HCT116 (cell line): Measurements from ENCODE around the gene HBA2.

Experiments
- CBX3 ChIP-seq: IDR thresholded peaks from 2 replicates; pipeline ENCODE4 v1.6.1; 2012; ENCODE audit warnings: low read depth
- EZH2 ChIP-seq: fragments of 200-600 bp; sonication (generic); IDR thresholded peaks from 2 replicates; pipeline ENCODE4 v1.6.1; 2017; ENCODE audit warnings: antibody characterized with exemption, mixed run types
- EZH2phosphoT487 ChIP-seq: fragments of 200-600 bp; IDR thresholded peaks from 2 replicates; pipeline ENCODE4 v1.6.1; 2018; ENCODE audit warnings: antibody characterized with exemption, borderline replicate concordance
- POLR2A ChIP-seq: IDR thresholded peaks from 2 replicates; pipeline ENCODE4 v1.7.0; 2011; ENCODE audit warnings: borderline replicate concordance; ENCODE audit not compliant: insufficient read depth, insufficient read length; ENCODE audit errors: extremely low read depth
- POLR2AphosphoS5 ChIP-seq: IDR thresholded peaks from 2 replicates; pipeline ENCODE4 v1.6.1; 2011; ENCODE audit warnings: mild to moderate bottlenecking, low read depth, low read length, moderate library complexity
- SIN3A ChIP-seq: IDR thresholded peaks from 2 replicates; pipeline ENCODE4 v1.6.1; 2012; ENCODE audit warnings: low read depth
- SP1 ChIP-seq: IDR thresholded peaks from 2 replicates; pipeline ENCODE4 v1.6.1; 2012; ENCODE audit warnings: low read depth
- YY1 ChIP-seq: IDR thresholded peaks from 2 replicates; pipeline ENCODE4 v1.6.1; 2011; ENCODE audit warnings: low read length, low read depth, moderate library complexity, mild to moderate bottlenecking; ENCODE audit not compliant: insufficient replicate concordance; ENCODE audit errors: extremely low read depth
- ZNF274 ChIP-seq: fragments of 200-500 bp; sonication (Bioruptor generic); IDR thresholded peaks from 2 replicates; pipeline ENCODE4 v1.6.1; 2014; ENCODE audit warnings: mild to moderate bottlenecking, low read depth, low read length, inconsistent platforms
- TF ChIP-seq, protein P1 (sequence below), 3 experiments: fragments of 200-600 bp in 1 of 3; sonication (generic) in 1 of 3; IDR thresholded peaks in 2 of 3; conservative IDR thresholded peaks in 1 of 3; 2 replicates each; pipeline ENCODE4 v1.5.1; 2012 to 2017; ENCODE audit warnings: low read depth in 2 of 3, low read length in 2 of 3, antibody characterized with exemption in 1 of 3, borderline replicate concordance in 1 of 3, control low read depth in 1 of 3, mild to moderate bottlenecking in 1 of 3, mixed read lengths in 1 of 3, mixed run types in 1 of 3, moderate library complexity in 1 of 3; ENCODE audit not compliant: insufficient read depth in 1 of 3
- TF ChIP-seq, protein P2 (sequence below): IDR thresholded peaks from 2 replicates; pipeline ENCODE4 v1.6.1; 2012
- TF ChIP-seq, protein P3 (sequence below): IDR thresholded peaks from 2 replicates; pipeline ENCODE4 v1.6.1; 2012

DNA sequence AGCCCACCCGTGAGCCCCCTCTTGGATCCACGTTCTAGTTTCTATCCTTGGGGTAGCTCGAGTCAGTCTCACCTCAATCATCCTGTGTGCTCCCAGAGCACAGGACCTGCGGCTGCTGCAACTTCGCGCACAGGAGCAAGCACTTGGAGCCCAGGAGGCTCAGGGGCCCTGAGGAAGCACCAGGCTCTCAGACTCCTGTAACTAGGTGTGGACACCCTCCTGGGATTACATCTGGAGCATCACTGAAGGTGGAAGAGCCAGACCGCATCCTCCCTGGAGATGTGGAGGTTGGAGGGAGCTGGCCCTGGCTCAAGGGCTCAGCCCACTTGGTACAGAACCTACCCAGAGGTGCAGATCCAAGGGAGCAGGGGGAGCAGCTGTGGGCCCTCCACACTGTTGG lies 10.3 kb downstream of the HBA2 start:
- TF ChIP-seq YY1 (no peak), EZH2phosphoT487 (no peak), ZNF274 (no peak), SP1 (no peak), CBX3 (no peak), EZH2 (no peak), POLR2AphosphoS5 (no peak), SIN3A (no peak), POLR2A (no peak)
- TF ChIP-seq, protein P1, sequence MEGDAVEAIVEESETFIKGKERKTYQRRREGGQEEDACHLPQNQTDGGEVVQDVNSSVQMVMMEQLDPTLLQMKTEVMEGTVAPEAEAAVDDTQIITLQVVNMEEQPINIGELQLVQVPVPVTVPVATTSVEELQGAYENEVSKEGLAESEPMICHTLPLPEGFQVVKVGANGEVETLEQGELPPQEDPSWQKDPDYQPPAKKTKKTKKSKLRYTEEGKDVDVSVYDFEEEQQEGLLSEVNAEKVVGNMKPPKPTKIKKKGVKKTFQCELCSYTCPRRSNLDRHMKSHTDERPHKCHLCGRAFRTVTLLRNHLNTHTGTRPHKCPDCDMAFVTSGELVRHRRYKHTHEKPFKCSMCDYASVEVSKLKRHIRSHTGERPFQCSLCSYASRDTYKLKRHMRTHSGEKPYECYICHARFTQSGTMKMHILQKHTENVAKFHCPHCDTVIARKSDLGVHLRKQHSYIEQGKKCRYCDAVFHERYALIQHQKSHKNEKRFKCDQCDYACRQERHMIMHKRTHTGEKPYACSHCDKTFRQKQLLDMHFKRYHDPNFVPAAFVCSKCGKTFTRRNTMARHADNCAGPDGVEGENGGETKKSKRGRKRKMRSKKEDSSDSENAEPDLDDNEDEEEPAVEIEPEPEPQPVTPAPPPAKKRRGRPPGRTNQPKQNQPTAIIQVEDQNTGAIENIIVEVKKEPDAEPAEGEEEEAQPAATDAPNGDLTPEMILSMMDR (IDR thresholded peaks at IDR 0.05 in 2 of 3, conservative IDR thresholded peaks at IDR 0.05 in 1 of 3; ENCODE audit: borderline replicate concordance in 1 of 3, insufficient read depth in 1 of 3, low read depth in 2 of 3, low read length in 2 of 3): no peak
- TF ChIP-seq, protein P2, sequence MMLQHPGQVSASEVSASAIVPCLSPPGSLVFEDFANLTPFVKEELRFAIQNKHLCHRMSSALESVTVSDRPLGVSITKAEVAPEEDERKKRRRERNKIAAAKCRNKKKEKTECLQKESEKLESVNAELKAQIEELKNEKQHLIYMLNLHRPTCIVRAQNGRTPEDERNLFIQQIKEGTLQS: no peak
- TF ChIP-seq, protein P3, sequence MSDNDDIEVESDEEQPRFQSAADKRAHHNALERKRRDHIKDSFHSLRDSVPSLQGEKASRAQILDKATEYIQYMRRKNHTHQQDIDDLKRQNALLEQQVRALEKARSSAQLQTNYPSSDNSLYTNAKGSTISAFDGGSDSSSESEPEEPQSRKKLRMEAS: no peak
